ENCODE measurements around the gene SAFB2.

GRCh38 chr19:5642204-5642603 is 19.6 kb upstream of the SAFB2 start:
- TF ChIP-seq, protein P1, sequence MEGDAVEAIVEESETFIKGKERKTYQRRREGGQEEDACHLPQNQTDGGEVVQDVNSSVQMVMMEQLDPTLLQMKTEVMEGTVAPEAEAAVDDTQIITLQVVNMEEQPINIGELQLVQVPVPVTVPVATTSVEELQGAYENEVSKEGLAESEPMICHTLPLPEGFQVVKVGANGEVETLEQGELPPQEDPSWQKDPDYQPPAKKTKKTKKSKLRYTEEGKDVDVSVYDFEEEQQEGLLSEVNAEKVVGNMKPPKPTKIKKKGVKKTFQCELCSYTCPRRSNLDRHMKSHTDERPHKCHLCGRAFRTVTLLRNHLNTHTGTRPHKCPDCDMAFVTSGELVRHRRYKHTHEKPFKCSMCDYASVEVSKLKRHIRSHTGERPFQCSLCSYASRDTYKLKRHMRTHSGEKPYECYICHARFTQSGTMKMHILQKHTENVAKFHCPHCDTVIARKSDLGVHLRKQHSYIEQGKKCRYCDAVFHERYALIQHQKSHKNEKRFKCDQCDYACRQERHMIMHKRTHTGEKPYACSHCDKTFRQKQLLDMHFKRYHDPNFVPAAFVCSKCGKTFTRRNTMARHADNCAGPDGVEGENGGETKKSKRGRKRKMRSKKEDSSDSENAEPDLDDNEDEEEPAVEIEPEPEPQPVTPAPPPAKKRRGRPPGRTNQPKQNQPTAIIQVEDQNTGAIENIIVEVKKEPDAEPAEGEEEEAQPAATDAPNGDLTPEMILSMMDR (IDR thresholded peaks at IDR 0.05) = no peak
- no peak for TF ChIP-seq POLR2A (IDR thresholded peaks at IDR 0.05)
